Fibroblast of skin of left quadriceps (primary cell): ENCODE measurements around the gene NHERF2.
A peak's percentile ranks its signal among the peaks of the same experiment; 100 is the strongest.

Experiments used
- DNase-seq, 2 experiments: peaks; one replicate each; pipeline ENCODE4 v3.0.0-alpha.2; 2013; ENCODE audit warnings: low read depth in 2 of 2

Gene NHERF2

DNA sequence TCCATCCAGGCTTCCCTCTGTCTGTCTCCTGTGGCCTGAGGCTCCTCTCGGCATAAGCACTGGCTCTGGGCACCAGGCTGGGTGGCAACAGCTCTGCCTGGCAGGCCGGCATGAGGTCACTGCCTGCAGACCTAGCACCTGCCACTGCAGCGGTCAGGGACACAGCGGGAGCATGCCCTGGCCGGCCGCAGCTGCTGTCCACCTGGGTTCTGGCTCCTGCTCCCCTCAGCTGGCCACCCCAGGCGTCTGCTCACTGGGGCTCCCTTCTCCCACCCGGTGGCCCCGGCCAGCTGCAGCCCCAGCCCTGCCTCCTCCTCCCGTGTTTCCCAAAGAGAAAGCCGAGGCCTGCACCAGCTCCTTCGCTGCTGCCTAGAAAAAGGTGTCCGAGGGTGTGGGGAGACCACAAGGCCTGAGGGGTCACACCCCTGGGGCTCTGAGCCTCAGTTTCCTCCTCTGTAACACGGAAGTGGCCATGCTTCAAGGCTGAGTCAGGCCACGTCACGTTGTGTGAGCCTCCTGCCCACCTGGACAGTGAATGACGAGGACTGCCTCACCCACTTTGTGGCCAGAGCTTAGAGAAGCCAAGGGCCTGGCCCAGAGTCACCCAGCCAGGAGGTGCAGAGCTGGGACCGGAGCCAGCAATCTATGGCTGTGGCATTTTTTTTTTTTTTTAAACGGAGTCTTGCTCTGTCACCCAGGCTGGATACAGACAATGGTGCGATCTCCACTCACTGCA lies 14.3 kb downstream of the NHERF2 start:
- DNase-seq = no peak

DNA sequence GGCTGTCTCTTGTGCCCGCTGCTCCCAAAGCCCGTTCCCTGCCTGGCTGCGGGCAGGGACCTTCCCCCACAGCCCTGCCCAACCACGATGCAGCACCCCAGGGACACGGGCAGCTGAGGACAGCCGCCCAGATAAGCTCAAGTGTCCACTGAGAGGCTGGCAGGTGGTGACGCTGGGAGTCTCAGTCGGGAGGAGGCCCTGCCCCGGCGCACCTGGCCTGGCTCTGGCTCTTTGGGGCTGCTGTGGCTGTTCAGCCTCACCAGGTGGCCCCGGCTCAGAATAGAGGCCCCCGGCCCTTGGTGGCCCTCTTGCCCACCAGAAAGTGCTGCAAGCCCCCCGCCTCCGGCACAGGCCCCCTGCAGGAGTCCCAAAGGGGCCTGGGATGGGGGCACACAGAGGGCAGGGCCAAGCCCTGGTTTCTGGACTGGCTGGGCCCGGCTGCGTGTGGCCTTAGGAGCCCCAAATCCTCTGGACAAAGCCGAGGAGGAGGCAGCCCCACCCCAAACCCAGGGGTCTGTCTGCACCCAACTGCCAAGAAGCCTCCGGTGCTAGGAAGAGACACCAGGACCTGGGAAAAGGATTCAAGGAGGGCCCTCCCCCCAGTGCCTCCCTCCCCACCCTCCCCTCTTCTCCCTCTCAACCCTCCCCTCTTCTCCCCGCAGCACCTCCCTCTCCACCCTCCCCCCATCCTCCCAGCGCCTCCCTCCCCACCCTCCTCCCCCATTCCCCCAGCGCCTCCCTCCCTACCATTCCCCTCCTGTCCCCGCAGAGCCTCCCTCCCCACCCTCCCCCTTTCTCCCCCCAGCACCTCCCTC lies 15.7 kb downstream of the NHERF2 start:
- DNase-seq = no peak

DNA sequence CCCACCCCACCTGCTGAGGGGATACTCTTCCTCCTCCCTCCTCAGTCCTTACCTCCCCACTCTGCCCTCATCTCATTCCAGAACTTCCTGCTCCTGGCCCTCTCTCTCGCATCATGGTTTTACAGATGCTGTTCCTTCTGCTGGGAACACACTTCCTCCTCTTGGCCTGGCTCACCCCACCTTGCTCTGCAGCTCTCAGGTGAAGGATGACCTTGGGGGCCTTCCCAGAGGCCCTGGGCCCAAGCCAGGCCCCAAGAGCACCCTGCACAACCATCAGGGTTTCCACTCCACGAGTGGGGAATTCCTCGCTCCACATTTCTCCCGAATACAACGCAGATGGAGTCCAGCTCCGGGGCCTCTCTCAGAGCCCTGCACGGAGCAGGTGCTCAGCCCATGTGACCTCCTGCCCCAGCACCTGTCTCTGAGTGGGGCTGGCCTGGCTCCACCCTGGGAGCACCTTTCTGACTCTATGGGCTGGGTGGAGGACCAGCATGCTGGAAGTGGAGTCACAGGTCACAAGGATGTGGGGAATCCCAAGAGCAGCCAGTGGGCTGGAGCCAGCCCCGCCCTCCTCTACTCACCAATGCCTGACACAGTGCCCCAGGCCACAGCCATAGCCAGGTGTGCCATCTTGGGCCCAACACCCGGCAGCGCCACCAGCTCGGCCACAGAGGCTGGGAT lies 16.4 kb downstream of the NHERF2 start:
- no peak for DNase-seq

DNA sequence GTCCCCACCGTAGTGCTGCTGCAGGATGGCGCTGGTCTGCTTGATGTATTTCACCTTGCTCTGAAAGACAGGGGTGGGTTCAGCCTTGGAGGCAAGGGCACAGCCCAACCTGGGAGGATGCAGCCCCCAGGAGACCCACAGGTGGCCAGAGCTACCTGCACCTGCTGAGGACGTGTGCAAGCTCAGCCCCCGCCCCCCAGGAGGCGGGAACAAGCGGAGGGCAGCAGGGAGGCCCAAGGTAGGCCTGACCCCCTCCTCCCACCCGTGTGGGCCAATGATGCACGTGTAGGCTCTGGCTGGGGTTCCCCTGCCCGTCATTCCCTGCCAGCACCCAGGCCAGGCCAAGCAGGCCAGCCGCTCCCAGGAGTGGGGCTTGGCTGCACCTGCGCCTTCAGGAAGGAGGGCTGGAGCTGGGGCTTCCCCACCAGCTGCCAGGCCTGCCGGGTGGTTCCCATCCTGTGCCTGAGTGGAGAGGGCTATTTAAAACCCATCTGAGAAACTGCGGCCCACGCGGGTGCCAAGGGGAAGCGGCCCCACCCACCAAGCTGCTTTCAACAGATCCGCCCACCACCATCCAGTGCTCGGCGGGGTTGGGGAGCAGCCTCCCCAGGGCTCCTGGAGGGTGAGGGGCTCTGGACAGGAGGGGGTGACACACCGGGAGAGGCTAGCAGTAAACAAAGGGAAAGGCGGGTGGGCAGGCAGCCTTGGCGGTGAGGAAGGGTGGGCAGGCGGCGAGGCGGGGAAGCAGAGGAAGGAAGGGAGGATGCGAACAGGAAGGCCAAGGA lies 17.2 kb downstream of the NHERF2 start:
- DNase-seq = no peak

DNA sequence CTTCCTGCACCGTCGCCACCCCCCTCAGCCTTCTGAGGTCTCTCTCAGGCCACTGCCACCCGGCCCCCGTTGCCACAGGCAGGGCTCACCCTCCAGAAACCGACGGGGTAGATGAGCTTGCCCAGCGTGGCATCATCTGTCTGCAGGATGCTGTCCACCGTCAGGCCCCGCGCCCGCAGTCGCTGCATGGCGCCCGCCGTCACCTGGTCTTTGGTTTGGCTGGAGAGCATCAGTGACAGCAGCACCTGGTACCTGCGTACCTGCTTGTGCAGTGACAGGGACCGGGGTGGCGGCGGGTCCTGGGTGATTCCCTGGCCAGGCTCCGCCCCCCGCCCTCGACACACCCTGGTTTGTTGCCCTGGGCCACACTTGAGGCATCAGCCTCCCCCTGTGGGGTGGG lies 17.8 kb downstream of the NHERF2 start:
- no peak for DNase-seq

DNA sequence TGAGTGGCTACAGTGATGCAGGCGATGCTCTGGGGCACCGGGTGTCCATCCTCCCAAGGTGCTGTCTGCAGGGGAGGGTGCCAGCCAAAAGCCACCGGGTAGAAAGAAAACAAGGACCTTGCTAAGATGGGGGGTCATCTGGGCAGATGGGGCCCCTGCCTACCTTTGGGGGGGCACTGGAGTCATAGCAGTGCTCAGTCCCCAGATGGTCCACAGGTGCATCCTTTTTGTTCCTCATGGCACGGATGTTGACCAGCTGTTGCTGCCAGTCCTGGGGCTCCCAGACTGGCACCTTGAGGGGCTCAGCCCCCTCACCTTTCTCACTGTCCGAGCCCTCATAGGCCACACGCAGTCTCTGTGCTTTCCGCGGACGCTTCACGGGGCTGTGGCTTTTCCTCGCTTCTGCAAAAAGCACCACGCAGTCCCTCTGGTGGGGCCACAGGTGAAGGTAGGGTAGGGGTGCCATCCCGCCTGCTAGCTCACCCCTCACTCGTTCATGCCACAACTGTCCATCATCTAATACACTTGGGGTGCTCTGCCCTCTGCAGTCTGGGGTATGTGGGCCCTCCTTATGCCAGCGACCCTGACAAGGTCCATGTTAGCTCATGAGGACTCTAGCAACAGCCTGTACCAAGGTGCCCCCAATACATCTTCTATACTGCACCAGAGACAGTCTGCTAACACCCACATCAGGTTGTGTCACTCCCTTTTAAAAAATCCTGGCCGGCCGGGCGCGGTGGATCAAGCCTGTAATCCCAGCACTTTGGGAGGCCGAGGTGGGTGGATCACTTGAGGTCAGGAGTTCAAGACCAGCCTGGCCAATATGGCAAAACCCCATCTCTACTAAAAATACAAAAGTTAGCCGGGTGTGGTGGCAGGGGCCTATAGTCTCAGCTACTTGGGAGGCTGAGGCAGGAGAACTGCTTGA lies 19.5 kb downstream of the NHERF2 start:
- DNase-seq = no peak

DNA sequence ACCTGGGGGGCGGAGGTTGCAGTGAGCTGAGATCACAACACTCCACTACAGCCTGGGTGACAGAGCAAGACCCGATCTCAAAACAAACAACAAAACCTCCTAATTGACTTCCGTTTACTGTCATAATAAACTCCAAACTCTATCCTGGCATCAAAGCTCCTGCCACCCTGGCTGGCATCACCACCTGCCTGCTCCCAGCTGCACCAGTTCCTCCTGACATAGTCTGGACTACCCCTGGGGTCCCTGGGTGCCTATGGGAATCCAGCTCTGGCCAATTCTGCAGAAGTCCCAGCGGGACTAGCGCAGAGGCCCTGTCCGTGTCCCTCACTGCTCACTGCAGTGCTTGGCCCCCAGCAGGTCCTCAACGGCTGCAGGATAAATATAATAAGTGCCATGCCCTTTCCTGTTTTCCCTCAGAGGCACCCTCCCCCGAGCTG lies 20.2 kb downstream of the NHERF2 start:
- DNase-seq = no peak

DNA sequence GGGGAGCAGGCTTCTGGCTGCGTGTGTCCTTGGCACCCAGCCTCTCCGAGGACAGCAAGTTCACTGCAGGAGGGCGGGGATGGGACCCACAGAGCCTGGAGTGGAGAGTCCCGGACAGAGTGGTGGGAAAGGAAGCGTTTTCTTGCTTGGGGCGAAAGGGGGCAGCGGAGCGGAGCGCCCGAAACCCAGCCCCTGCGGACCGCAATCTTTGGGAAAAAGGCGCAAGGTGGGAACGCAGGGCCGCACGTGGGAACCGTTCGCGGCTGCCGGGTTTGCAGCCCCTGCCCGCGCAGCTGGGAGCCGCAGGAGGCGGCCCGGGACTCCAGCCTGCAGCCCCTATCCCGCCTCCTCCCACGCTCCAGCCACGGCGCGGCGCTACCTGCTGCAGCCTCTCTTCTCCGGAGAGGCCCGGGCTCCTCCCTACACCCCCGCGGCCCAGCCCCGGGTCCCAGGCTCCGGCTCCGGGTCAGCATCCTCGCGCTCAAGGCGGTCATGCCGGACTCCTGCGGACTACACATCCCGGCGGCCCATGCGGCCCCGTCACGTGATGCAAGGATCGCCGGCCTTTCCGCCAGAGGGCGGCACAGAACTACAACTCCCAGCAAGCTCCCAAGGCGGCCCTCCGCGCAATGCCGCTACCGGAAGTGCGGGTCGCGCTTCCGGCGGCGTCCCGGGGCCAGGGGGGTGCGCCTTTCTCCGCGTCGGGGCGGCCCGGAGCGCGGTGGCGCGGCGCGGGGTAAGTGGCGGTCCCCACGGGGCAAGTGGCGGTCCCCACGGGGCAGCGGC lies 20.8 kb downstream of the NHERF2 start, which contains the start of the genes NTHL1 and TSC2:
TSS of gene NTHL1 (minus strand) at position 505 of the 786 bp plus-strand sequence. CDS start at position 494, 11 bp downstream.
TSS of gene TSC2 (plus strand) at position 656 of the 786 bp plus-strand sequence. CDS start 631 bp downstream, outside the sequence.
- DNase-seq = peak; percentile 81

DNA sequence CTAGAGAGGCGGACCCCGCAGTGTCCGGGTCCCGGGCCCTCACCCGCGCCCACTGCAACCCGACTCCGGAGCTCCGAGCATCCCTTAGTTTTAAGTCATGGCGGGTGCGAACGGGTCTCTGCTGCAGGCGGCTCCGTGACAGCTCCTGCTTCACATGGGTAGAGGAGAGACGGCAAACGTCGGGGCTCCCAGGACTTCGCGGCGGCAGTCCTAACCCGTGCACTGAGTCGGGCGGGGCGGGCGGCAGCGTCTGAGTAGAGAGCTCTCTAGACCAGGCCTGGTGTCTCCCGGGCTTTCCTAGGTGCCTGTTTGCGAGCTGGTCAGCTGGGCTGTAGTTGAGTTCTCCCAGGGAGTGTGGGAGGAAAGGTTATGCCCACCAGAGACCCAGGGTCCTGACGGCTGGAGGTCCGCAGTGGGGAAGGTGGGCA lies 21.4 kb downstream of the NHERF2 start:
- DNase-seq = no peak

DNA sequence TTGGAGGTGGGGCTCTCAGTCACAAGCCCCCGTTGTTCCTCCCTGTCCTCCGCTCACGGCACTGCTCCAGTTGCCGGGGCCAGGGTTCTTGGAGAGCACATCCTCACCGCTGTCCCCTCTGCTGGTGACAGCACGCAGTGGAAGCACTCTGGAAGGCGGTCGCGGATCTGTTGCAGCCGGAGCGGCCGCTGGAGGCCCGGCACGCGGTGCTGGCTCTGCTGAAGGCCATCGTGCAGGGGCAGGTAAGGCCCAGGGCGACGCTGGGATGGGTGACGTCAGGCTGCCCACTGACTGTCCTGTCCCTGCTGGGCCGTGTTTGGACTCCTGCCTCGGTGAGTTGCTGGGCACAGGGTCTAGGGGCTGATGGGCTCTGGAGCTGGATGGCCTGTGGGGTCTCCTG lies 26.5 kb downstream of the NHERF2 start:
- DNase-seq = no peak

DNA sequence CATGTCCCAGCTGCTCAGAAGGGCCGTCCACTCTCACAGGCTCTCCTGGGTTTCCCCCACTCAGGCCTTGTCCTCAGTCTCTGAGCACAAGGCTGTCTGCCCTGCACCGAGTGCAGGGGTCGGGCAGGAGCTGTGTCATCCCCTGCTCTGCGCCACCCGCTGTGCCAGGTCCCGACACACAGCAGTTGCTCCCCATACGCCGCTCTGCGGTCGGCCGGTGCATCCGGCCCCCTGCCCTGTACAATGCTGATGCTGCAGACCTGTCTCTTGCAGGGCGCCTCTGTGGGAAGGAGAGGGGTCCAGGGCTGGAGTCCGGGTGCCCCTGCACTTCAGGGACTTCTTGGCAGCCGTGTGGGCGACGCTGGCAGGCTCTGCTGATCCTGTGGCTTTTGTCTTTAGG lies 27.2 kb downstream of the NHERF2 start:
- no peak for DNase-seq

DNA sequence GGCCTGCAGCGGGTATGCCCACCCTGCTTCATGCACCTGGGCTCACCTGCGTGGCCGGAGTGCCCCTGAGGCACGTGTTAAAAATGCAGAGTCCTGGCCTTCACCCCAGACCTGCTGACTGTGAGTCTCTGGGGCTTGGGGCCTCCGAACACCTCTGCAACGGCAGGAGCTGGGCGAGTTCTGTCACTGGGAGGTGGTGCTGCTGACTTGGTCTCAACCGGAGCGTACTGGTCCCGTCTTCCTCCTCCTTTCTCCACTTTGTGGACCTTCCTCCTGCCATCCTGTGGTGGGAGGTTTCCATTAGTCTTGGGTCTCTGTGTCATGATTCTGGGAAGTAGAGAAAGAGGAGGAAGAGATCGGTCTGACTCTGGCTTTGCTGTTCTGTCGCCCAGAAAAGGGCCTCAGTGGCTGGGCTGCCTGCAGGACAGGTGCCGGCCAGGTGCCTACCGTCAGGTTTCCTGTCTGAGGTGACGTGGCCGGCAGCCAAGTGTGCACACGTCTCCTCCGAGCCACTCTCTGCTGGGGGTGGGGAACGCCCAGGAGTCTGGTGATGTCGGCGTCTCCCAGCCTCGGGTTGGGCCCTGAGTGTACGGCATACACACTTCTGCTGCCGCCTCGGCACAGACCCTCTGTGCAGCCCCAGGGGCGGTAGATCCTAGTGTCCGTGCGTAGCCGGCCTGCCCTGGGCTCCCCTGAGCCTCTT lies 28.0 kb downstream of the NHERF2 start:
- no peak for DNase-seq

DNA sequence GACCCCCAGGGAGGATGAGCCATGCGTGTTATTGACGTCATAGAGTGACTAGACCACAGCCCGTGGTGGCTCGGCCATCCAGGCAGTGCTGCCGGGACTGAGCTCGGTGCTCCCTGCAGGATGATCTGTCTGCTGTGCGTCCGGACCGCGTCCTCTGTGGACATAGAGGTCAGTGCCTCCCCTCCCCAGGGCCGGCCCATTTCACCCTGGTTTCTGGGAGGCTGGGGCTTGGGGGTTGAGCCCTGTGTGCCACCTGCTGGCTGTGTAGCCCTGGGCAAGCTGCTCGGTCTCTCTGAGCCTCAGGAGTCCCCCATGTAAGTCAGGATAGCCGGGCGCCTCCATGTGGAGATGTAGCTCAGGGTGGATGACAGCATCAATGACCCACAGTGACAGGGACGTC lies 29.4 kb downstream of the NHERF2 start:
- DNase-seq = no peak

DNA sequence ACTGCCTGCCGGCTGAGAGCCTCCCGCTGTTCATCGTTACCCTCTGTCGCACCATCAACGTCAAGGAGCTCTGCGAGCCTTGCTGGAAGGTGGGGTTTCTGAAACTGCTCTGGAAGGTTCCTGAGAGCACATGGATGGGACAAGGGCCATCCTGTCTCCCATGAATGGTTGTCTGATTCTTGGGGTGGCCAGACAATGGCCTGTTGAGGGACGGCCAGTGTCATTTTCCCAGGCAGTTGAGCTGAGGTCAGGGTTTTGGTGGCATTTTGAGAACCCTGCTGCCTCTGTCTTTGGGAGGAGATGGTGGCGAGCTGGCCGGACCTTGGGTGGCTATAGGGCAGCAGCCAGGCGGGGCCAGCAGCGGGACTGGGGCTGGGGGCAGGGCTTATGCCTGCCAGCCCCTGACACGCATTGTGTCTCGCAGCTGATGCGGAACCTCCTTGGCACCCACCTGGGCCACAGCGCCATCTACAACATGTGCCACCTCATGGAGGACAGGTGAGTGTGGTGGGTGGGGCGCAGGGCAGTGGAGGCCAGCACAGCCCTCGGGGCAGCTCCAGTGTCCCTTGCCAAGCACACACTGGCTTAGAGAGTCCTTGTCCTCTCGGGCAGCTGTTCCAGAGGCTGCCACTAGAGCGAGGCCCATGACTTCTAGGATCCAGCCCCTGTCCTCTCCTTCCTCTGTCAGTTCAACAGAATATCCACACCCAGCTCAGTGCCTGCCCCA lies 30.1 kb downstream of the NHERF2 start:
- no peak for DNase-seq

DNA sequence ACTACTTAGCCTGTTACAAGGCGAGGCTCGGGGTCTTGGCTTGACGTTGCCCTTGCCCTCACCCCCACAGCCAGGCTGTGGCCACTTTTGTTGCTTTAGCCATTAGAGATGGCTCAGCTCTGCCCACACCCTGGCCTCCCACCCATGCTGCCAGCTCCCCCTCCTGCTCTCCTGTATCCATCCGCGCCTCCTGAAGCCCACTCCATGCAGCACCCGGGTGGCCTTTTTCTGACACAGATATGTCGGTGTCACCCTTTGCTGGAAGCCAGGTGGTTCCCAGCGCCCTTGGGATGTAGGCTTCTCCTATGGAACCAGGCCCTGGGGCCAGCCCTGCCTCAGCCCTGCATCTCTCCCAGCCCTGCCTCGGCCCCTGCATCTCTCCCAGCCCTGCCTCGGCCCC lies 30.7 kb downstream of the NHERF2 start:
- DNase-seq = no peak

DNA sequence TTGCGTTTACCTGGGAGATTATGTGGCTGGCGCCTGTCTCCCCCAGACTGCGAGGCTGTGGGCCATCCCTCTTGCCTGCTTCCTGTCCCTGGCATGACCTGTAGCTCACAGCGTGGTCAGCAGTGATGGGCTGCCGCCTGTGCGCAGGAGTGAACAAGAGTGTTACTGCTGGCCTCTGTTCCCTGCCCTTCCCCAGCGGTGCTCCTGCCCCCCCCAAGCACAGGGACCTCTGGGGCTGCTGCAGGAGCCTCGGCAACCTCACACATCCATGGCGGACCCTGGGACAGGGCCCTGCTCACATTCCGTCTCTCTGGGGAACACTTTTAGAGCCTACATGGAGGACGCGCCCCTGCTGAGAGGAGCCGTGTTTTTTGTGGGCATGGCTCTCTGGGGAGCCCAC lies 31.7 kb downstream of the NHERF2 start:
- DNase-seq = no peak

DNA sequence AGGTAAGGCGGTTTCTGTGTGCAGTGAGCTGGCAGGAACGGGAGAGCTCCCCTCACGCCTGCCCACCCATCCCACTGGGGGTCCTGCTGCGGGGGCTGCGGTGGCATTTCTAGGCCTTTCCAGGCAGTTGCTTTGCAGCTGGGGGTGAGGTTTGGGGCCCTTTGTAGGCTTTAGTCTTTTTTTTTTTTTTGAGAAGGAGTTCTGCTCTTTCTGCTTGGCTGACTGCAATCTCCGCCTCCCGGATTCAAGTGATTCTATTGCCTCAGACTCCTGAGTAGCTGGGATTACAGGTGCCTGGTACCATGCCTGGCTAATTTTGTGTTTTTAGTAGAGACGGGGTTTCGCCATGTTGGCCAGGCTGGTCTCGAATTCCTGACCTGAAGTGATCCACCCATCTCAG lies 32.2 kb downstream of the NHERF2 start:
- DNase-seq = no peak

DNA sequence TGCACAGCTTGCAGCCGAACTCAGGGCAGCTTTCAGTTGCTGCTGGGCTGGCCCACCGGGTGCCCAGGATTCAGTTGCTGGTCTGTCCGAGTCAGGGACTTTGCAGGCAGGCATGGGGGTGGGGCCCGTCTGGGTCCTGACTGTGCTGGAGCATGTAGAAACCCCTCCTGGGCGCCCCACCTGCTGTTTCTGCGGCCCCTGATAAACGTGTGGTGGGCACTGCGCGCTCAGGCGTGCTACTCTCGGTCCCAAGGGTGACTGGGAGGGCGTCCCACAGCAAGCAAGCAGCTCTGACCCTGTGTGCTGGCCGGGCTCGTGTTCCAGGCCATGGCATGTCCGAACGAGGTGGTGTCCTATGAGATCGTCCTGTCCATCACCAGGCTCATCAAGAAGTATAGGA lies 33.6 kb downstream of the NHERF2 start:
- DNase-seq = no peak
